ENCODE results near the gene ANKRD28. TPM values are rescaled to one million over a fixed set of nuclear protein-coding genes. Genes with fewer than 3 reads are reported as not detected.

ANKRD28 gene
- polyA plus RNA-seq, 1 of the 3 experiments (the other 2 are of a cell fraction) = 74.8 TPM

GRCh38 chr3:15808679-15809310 lies 11.0 kb upstream of the ANKRD28 start:
- Histone ChIP-seq H3K9me3 (no peaks in the 10 kb centered on the region), H4K20me1 (ENCODE audit: insufficient read depth) (no peaks in the 10 kb centered on the region), H3K4me2 (no peak overlapping the region), H3K27me3 (ENCODE audit: insufficient read depth) (no peaks in the 10 kb centered on the region), H3K4me3 (ENCODE audit: low read depth in 2 of 2, low read length in 1 of 2) (no peak overlapping the region), H3K4me1 (ENCODE audit: control insufficient read depth in 1 of 2, insufficient read depth in 2 of 2, low read depth in 1 of 2, low read length in 1 of 2) (peaks cover 6 to 22% of the 10 kb centered on the region in 2 experiments; a peak in 2 of 4 replicates), H3K36me3 (replicated peaks in 1 of 2; ENCODE audit: control insufficient read depth in 1 of 2, insufficient read depth in 2 of 2, low read length in 1 of 2) (peaks cover 0 to 4% of the 10 kb centered on the region in 2 experiments), H3K79me2 (ENCODE audit: insufficient read depth) (peaks cover 91% of the 10 kb centered on the region), H3K27ac (ENCODE audit: low read depth in 2 of 2, low read length in 1 of 2) (no peak overlapping the region), H3K9ac (no peak overlapping the region), H3F3A (replicated peaks; ENCODE audit: insufficient read depth) (peaks cover 23% of the 10 kb centered on the region), H3K9me2 (no peaks in the 10 kb centered on the region), H2AFZ (ENCODE audit: low read depth) (no peak overlapping the region)
- DNase-seq = no peak
- CTCF ChIA-PET = interaction anchor here (0.9 to 7.2 kb wide), 3 partner anchors 12 to 180 kb away, joined by 3 to 78 read pairs (median 8); no protein-coding TSS in a partner anchor
- TF ChIP-seq PBX3 (IDR thresholded peaks at IDR 0.05) (no peak), MEF2A (IDR thresholded peaks at IDR 0.05; ENCODE audit: borderline replicate concordance, low read depth) (no peak), REST (IDR thresholded peaks at IDR 0.05; ENCODE audit: low read depth, low read length) (no peak), USF1 (IDR thresholded peaks at IDR 0.05; ENCODE audit: borderline replicate concordance, low read depth) (no peak), NFIC (IDR thresholded peaks at IDR 0.05; ENCODE audit: borderline replicate concordance) (no peak), JUND (IDR thresholded peaks at IDR 0.05) (no peak), ZBTB33 (IDR thresholded peaks at IDR 0.05; ENCODE audit: borderline replicate concordance, low read depth) (no peak), FOXJ3 (CRISPR knock-in tag; IDR thresholded peaks at IDR 0.05) (no peak), NRF1 (IDR thresholded peaks at IDR 0.05; ENCODE audit: low read depth, low read length) (no peak), MXI1 (IDR thresholded peaks at IDR 0.05; ENCODE audit: low read depth, low read length) (no peak), CTCF (IDR thresholded peaks at IDR 0.05) (no peak), SIN3A (IDR thresholded peaks at IDR 0.05; ENCODE audit: borderline replicate concordance, low read depth, low read length) (no peak), ELF1 (IDR thresholded peaks at IDR 0.05) (no peak), SMC3 (IDR thresholded peaks at IDR 0.05; ENCODE audit: low read depth, low read length) (no peak), GABPA (IDR thresholded peaks at IDR 0.05; ENCODE audit: low read depth) (no peak), RFX5 (IDR thresholded peaks at IDR 0.05; ENCODE audit: low read length) (no peak)
- TF ChIP-seq, protein P1, sequence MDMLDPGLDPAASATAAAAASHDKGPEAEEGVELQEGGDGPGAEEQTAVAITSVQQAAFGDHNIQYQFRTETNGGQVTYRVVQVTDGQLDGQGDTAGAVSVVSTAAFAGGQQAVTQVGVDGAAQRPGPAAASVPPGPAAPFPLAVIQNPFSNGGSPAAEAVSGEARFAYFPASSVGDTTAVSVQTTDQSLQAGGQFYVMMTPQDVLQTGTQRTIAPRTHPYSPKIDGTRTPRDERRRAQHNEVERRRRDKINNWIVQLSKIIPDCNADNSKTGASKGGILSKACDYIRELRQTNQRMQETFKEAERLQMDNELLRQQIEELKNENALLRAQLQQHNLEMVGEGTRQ (IDR thresholded peaks at IDR 0.05; ENCODE audit: borderline replicate concordance, low read depth, low read length) = no peak
- TF ChIP-seq, protein P2, sequence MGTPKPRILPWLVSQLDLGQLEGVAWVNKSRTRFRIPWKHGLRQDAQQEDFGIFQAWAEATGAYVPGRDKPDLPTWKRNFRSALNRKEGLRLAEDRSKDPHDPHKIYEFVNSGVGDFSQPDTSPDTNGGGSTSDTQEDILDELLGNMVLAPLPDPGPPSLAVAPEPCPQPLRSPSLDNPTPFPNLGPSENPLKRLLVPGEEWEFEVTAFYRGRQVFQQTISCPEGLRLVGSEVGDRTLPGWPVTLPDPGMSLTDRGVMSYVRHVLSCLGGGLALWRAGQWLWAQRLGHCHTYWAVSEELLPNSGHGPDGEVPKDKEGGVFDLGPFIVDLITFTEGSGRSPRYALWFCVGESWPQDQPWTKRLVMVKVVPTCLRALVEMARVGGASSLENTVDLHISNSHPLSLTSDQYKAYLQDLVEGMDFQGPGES (IDR thresholded peaks at IDR 0.05; ENCODE audit: low read depth, low read length) = no peak
- 96% methylated on average over 2 of the region's 2 CpGs for WGBS (ENCODE audit: low lambda C conversion rate)
- POLR2A ChIA-PET = no interaction called here

Measured in SK-N-SH (cell line).